GM10266 (cell line): ENCODE data around the gene RPUSD1.

Experiments used
- DNase-seq: peaks from one replicate; pipeline ENCODE4 v3.0.0; 2012; ENCODE audit errors: extremely low spot score
- TF ChIP-seq, protein P1 (sequence below): IDR thresholded peaks from 2 replicates; pipeline ENCODE4 v1.5.1; 2012; ENCODE audit warnings: mild to moderate bottlenecking, low read depth; ENCODE audit not compliant: control insufficient read depth, insufficient read depth; ENCODE audit errors: missing control alignments

Gene RPUSD1

DNA sequence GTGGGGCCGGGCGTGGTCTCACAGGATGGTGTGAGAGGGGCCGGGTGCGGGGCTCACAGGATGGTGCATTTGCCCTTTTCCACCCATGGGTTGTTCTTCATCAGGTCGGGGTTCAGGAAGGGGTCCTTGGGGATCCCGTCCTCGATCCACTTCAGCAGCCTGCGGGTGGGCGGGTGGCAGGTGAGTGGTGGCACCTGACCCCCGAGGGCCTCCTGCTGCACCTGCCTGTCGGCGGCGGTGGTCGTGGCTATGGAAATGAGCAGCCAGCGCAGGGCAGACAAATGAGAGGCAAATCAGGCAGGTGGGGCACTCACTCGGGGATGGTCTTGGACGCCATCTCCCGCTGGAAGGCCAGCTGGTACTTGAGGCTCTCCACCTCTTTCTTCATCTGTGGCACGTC, 10.5 kb upstream of the RPUSD1 start:
- TF ChIP-seq, protein P1, sequence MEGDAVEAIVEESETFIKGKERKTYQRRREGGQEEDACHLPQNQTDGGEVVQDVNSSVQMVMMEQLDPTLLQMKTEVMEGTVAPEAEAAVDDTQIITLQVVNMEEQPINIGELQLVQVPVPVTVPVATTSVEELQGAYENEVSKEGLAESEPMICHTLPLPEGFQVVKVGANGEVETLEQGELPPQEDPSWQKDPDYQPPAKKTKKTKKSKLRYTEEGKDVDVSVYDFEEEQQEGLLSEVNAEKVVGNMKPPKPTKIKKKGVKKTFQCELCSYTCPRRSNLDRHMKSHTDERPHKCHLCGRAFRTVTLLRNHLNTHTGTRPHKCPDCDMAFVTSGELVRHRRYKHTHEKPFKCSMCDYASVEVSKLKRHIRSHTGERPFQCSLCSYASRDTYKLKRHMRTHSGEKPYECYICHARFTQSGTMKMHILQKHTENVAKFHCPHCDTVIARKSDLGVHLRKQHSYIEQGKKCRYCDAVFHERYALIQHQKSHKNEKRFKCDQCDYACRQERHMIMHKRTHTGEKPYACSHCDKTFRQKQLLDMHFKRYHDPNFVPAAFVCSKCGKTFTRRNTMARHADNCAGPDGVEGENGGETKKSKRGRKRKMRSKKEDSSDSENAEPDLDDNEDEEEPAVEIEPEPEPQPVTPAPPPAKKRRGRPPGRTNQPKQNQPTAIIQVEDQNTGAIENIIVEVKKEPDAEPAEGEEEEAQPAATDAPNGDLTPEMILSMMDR = no peak

DNA sequence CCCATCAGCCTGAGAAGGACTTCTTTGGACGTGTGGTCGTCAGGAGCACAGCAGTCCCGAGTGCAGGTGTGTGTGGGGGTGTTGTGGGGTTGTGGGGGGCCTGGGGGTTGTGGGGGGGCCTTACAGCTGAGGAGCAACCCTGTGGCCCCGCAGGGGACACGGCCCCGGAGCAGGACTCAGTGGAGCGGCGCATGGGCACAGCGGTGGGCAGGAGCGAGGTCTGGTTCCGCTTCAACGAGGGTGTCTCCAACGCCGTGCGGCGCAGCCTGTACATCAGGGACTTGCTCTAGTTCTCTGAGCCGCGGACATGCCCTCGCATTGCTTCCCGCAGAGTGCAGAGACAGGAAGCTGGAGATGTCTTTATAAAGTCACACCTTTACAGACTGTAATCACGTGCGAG, 9.5 kb upstream of the RPUSD1 start:
- TF ChIP-seq, protein P1 = no peak

More for the DNA sequence above, 10.5 kb upstream of the RPUSD1 start:
- no peak for DNase-seq

DNA sequence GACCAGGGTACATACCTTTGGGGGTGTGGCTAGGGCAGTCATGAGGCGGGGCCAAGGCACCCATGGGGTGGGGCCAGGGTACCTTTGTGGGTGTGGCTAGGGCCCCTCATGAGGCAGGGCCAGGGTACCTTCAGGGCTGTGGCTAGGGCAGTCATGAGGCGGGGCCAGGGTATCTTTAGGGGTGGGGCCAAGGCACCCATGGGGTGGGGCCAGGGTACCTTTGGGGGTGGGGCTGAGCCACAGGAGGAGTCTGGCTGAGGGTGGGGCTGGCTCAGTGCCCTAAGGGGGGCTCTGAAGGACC, 8.9 kb upstream of the RPUSD1 start:
- TF ChIP-seq, protein P1 = no peak
- DNase-seq = no peak

More for the DNA sequence above, 9.5 kb upstream of the RPUSD1 start:
- no peak for DNase-seq

DNA sequence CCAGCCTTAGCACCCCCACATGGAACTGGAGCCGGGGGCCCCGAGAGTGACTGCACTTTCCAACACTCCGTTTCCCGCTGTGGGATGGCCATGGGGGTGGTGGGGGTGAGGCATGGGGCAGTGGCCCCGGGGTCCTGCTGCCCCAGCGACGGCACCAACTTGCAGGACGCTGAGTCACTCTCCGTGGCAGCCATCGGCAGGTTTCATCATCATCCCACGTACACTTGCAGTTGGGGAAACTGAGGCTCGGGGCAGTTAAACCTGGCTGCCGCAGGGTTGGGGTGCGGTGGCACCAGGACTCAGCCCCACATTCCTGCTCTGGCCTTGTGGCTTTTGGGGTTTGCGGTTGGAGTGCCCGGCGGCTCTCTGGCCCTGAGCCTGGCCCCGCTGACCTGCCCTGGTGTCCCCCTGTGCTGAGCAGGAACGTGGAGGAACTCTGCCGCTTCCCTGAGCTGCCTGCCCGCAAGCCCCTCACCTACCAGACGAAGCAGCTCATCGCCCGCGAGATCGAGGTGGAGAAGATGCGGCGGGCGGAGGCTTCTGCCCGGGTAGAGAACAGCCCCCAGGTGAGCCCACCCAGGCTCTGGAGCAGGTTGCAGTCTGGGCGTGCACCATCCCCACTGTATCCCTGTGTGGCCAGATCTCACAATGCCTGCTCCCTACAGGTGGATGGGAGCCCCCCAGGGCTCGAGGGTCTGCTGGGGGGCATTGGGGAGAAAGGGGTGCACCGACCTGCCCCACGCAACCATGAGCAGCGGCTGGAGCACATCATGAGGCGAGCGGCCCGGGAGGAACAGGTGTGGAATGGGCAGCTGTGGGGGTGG, 8.3 kb upstream of the RPUSD1 start:
- TF ChIP-seq, protein P1 = no peak

DNA sequence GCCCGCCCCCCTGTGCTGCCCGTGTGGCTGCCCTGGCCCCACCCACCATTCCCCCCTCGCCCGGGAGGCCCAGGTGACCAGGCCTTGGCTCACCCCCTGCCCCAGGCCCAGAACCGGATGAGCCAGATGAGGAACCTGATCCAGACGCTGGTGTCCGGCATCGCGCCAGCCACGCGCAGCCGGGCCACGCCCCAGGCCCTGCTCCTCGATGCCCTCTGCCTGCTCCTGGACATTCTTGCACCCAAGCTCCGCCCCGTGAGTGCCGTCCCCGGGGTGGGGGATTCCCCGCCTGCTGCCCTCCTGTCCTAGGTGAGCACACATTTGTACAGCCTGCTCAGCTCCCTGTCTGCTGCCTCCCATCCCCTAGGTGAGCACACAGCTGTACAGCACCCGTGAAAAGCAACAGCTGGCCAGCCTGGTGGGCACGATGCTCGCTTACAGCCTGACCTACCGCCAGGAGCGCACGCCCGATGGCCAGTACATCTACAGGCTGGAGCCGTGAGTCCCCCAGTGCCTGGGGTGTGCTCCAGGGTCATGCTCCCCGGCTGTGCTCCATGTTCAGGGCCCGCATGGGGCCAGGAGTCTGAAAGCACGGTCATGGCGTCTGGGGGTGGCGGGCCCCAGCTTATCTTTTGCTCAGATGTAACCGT, 7.5 kb upstream of the RPUSD1 start:
- DNase-seq = no peak
- TF ChIP-seq, protein P1 = no peak

More for the DNA sequence above, 8.3 kb upstream of the RPUSD1 start:
- no peak for DNase-seq

DNA sequence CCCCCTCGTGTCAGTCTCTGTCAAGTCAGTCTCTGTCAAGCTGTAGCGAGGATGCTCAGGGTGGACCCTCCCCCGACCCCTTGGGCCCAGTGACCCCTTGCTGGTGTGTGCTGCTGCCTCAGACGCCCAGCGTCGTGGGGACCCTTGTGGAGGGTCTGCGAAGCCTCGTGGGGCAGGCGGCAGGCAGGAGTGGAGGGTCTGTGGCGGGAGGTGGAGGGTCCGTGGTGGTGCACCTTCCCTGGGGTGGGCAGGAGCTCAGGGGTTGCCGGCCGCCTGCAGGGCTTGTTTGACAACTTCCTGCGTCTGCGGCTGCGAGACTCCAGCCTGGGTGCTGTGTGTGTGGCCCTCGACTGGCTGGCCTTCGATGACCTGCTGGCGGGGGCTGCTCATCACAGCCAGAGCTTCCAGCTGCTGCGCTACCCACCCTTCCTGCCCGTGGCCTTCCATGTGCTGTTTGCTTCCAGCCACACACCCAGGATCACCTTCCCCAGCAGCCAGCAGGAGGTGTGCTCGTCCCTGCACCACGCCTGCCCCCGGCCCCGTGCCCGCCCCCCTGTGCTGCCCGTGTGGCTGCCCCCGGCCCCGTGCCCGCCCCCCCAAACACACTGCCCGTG, 6.8 kb upstream of the RPUSD1 start:
- DNase-seq = no peak
- TF ChIP-seq, protein P1 = no peak
